Fibroblast of skin of scalp (primary cell): ENCODE results near the gene ELMOD1.

Source experiments
- DNase-seq: peaks from one replicate; pipeline ENCODE4 v3.0.0-alpha.2; 2013

The ELMOD1 gene

DNA sequence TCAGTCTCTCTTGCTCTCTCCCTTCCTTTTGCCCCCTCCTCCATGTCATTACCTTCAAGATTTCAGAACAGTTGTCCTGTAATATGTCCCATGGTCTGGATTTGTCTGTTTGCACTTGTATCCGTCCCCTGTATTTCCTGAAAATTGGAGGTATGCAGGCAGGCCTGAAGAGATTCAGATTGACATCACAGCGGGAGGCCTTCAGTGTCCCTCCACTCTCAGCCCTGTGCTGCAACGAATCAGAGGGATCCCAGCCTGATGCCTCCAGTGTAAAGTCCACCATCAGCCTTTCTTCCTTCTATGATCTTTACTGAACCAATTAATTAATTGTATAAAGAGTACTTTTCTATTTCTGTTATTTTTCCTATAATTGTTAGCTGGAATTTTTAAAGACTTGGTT is 57.3 kb downstream of the ELMOD1 start:
- DNase-seq = no peak

DNA sequence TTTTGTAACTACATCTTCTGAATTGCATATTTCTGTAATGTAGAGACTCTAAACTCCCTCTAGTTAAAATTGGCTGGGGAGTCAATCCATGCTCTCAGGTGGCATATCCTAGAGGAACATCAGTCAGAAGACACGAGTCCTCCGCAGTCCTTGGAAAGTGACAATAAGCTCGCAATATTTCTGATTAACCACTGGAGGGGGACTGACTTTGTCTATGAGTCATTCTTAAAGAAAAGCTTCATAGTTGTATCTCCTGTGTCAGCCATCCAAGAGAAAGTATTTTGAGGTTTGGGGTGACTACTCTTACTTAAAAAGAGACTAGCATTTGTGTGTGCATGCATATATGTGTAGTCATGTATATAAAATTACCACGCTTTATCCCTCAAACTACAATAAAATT is 60.7 kb downstream of the ELMOD1 start:
- DNase-seq = peak; percentile 15

DNA sequence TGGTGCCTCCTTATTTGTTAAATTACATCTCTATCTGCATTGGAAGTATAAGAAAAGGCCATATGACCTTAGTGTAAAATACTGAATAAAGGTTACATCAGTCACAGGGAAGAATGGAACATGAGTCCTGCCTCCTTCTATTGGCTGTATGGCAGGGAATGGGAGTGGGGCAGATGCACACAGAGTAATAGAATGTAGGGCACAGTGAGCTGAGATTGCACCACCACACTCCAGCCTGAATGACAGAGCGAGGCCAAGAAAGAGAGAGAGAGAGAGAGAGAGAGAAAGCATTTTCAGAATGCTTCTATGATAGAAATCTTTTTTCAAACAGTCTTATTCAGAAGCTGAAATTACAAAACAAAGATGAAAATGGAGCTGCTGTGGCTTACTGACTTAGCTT is 62.1 kb downstream of the ELMOD1 start:
- DNase-seq = peak; percentile 13

DNA sequence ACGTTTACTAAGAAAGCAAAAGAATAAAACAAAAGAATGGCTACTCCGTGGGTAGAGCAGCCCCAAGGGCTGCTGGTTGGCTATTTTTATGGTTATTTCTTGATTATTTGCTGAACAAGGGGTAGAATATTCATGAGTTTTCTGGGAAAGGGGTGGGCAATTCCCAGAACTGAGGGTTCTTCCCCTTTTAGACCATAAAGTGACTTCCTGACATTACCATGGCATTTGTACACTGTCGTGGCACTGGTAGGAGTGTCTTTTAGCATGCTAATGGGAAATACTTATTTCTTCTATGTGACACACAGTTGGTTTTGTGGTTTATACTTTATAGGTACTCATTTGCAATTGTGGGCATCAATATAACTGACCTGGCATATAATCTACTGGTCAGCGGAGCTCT is 64.7 kb downstream of the ELMOD1 start:
- no peak for DNase-seq

DNA sequence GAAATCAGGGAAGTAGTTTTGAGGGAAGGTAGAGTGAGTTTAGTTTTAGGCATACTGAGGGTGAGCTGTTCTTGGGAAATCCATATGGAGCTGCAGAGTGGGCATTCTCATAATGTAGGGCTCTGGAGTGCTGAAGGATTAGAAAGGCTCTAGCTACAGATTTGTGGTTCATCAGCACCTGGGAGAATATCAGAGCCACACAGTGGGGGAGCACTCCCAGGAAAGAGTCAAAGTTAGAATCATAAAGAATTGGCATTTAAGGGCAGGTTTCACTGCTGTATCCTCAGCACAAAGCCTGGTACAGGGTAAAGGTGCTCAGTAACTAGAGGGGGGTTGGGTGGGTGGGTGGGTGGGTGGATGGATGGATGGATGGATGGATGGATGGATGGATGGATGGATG is 68.4 kb downstream of the ELMOD1 start:
- no peak for DNase-seq

DNA sequence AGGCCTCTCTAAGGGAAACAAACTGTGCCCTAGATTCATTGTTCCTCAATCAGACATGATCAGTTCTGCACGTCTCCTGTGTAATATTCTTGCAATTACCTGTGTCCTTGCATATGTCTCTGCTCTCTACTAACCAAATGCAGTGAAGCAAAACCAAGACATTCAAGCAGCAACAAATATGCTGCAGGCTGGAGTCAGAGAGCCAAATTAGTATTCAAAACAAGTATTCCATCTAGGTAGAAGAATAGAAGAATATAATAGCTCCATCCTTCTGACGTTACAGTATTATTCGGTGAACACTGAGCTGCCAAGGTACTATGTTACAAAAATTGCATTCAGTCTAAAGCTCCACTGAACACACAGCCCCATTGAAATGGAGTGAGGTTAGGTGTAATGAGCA is 69.1 kb downstream of the ELMOD1 start:
- no peak for DNase-seq

DNA sequence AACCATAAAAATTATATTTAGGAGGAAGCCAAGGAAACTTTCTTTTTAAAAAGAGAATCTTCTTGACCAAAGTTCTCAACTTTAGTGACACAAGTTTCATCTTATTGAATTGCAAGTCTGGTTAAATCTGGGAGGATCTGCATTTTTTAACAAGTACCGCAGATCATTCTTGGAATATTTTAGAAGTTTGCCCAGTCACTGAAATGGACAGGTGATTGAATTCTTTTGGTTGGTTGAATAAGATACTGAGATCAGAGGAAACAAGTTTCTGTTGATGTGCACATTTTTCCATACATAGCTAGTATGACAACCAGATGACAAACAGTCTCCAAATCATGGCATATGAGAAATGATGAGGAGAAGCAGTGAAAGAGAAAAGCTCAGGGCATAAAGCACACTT is 70.7 kb downstream of the ELMOD1 start:
- DNase-seq = no peak

DNA sequence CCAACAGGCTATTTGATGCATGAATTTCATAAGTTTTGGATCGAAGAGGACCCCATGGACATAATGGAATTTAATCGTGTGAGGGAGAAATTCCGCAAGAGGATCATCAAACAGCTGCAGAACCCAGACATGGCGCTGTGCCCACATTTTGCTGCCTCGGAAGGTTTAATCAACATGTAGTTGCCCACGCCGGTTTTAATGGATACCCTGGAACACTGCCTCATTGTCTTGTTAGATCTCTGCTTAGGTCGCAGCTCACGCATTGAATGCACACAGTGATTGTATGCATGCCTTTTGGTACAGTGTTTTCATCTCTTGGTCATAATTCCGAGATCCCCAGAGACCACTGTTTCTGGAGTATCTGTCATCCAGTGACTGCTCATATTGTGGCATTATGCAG is 74.1 kb downstream of the ELMOD1 start:
- DNase-seq = peak; percentile 12

DNA sequence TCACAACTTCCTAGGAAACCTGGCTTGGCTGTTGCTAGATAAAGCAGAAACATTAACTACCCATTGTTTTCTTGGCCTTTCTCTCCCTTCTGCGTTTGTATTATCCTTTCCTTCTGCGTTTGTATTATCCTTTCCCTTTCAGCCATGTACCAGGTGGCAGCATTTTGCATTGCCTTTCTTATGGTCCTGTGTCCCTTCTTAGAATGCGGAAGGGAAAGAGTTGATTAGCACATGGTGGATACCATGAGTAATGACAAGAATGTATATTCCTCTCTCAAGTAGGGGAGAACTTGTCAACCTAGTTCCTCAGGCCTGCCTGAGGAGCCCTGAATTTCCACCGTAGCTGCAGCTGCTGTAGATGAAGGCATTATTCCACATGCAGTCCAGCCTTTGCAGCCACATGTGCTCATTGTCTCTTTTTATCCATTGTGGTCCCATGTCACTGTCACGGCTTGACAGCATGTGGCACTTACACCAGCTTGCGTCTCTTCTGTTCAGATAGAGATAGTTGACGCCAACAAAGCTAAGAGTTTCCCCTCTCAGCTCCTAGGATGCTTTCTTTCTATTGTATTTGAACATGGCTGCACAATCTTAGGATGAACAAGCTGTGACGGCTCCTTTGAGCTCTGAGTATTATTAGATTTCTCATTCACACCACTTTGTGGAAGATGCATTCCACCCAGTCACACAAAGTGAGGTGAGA is 76.1 kb downstream of the ELMOD1 start:
- DNase-seq = no peak

DNA sequence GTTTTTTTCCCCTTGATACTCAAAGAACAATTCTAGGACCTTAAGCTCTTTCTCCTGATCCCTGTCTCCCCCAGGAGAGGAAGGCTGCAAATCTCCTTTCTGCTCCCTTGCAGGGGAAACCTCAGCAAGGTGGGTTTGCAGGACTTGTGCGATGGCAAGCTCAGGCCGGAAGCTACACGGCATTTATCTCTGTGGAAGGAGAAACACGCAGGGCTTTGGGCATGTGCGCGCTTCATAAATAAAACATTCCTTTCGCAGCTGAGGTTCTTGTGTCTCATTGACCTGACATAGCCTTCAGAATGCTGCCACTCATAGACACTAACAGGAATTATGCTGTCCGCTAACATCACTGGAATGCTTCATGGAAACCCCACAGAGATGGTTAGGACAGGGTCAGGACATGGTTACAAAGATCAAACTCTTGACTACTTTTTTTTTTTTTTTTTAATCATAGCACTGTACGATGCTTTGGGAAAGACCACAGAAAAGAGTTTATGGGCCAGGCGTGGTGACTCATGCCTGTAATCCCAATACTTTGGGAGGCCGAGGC is 78.3 kb downstream of the ELMOD1 start:
- DNase-seq = peak; percentile 70

DNA sequence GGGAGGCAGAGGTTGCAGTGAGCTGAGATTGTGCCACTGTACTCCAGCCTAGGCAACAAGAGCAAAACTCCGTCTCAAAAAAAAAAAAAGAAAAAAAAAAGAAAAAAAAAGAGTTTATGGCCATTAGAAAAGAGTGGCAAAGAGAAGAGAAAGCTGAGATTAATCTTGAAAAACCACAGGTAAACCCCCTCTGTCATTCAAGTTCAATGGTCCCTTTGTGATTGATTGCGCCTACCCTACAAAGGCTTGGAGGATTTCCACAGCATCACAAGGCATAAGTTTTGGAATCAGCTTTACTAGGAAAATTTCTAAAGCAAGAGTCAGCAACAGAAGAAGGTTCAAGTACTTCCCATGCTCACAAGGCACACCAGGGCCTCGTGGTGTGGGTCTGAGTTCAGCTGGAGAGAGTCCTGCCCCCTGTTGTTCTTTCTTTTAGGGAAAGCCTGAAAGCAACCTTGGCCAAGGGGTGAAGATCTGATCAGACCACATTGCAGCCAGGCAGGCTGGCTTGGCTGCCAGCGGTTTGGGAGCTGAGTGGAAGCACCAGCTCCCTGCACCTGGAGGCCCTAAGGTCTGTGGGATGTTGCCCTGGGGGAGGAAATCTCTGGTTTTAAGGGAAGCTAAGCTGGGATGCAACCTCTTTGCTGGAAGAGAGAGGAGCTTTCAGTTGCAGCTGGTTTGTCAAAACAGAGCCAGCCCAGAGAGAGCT is 79.1 kb downstream of the ELMOD1 start:
- no peak for DNase-seq

DNA sequence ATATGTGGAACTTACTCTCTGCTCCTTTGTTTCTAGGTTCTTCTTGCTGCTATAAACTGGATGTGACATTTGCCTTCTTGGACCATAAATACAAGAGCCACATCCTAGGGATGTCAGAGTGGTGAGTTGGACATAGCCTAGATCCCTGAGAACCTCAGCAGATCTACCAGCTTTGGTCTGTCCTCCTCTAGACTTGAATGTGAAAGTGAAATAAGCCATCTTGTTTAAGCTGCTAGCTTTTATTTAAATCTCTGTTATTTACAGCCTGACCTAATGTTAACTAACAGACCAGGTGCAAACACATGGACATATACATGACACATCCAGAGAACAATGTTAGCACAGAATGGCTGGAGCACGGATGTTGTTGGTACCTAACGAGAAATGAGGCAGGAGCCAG is 85.0 kb downstream of the ELMOD1 start:
- no peak for DNase-seq

DNA sequence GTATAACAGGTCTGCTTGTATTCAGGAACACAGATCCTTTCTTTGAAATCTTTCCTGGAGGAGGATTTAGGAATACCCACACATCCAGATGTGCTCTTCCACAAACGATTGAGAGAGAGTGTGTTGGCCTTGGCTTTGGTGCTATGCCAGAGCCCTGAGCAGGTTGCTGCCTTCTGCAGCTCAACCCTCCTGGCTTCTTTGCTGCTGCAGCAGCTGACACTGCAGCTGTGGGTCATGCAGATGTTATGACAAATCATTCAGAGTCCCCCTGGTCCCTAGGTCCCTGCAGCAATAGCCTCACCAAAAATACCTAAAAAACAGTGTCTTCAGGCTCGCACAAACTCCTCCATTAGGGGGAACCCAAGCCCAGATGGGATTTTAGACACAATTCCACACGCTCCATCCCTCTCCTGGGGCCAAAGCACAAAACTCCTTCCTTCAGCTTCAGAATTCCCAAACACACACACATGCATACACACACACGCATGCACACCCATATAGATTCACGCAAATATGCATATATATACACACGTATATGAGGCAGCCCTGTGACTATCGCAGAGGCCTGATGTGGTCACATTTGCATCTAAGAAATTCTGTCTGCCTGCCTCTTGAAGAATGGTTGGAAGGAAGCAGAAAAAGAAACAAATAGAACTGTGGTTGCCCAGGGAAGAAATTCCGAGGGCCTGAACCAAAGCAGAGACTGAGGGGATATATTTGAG is 85.5 kb downstream of the ELMOD1 start:
- DNase-seq = no peak

DNA sequence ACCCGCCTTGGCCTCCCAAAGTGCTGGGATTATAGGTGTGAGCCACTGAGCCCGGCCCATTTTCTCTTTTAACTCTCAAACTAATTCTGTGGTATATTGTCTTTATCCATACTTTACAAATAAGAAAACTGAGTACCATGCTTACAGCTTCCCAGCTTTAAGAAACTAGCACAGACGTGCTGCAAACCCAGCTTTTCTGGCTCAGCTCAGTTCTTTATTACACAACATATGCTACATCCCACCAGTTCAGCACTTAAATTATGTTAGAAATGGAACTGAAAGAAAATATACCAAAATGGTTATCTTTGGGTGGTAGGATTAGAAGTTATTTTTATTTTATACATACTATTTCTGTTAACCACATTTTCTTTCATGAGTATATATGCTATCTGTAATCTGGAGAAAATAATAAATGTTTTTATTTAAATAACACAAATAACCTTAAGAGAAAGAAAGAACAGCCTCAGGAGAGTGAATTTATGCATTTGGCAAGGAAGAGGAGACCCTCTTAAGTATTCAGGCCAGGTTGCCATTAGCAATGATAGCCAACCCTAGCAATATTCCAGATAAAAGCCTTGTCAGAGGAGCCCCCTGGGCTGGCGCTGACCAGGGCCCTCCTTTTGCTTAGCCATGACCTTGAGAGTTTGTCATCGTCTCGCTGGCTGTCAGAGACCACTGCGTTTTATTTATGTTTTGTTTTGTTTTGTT is 87.1 kb downstream of the ELMOD1 start:
- no peak for DNase-seq

DNA sequence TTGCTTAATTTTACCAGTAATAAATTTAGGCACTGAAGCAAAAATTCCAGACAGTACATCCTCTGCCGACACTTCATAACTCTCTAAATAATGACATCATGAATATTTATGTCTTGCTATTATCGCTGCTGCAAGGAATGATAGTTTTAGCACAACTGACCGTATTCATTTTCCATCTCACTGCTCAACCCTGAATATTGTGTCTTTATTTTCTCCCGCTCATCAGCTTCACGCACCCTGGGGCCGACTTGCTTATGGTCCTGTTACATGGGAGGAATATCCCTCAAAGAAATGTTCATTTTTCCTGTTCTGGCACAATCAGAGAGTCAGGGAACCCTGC is 87.7 kb downstream of the ELMOD1 start:
- DNase-seq = no peak

DNA sequence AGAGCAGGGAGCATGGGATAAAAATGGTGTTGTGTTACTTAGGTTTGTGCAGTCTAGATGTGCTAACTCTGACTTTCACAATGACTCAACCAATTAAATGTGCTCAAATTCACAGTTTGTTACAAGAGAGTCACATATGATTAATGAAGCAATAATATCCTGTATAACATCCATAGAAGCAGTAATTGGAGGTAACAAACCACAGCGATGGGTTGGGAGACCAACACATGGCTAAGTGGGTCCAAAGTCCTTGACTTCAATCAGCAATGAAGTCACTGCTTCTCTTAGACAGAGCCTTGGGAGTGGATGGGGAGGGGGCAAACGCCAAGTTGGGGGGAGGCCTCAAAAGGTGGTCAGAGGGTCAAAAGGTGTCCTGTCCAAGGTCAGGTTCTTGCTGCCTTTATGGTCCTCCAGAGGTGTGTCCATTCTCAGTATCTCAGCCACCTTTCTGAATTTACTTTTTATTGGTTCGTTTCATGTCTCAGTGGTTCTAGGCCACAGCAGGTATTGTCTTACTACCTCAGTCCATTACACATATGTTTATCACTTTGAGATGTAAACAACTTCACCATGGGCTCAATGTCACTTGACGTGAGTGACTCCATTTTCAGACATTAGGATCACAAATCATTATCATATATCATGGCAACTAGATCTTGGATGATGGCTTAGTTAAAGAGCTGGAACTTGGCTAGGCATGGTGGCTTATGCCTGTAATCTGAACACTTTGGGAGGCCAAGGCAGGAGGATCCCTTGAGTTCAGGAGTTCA is 88.5 kb downstream of the ELMOD1 start:
- no peak for DNase-seq

DNA sequence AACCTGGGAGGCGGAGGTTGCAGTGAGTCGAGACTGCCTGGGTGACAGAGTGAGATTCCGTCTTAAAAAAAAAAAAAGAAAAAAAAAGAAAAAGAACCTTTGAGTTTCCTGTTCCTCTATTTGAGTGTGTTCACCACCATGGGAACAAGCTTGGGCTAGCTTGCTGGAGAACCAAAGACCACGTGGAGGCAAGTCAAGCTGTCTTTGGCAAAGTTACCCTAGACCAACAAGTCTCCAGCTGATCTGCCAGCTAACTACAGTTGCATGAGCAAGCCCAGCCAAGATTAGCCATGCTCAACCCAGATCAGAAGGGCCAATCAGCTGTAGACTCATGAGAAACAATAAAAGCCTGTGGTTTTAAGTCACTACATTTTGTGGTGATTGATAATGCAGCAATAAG is 91.2 kb downstream of the ELMOD1 start:
- DNase-seq = no peak

DNA sequence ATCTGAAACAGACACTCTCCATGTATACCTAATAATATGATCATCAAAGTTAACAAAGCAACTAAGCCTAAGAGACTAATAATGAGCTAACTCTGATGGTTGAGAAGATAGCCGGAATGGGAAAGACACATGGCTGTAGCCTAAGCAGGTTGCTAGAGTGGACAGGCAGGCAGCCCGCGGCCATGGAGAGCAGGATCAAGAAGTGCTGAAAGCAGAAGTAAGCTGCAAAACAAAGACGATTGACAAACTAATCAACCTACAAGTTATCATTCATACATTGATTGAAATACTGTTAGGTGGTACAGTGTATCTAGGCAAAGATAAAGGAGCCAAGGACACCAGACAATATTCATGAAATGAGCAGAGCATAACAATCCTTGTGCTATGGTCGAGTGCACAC is 91.6 kb downstream of the ELMOD1 start:
- DNase-seq = no peak

DNA sequence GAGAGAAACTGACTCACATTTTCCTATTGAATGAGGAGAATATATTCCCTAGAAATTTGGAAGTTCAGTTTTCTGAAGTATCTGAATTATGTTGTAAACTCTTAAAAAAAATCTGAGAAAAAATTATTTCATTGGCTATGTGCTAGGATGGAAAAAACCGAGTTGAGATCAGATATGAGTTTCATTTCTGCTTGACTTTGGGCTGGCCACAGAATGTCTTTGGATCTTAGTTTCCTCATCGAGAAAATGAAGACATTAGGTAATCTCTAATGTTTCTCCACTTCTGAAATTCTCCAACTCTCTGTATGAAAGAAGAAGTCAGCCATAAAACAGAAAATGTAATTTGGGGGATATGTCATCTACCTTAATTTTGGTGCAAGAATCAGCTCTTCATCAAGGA is 92.1 kb downstream of the ELMOD1 start:
- DNase-seq = no peak

DNA sequence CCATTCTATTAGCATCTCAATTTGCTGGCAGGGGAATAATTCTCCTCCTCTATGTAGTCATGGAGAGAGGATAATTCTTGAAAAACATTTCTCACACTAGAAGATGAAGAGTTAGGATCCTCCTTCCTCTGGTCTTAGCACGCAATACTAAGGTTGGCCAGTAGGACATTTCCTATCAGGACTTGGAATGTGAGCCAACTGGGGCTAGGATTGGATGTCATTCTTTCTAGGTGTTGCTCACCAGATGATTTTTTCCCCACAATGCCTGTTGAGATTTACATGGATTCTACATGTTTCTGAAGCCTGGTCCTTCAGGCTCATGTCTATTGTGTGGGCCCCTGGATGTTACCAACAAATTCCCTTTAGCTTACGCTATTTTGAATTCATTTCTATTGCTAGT is 92.9 kb downstream of the ELMOD1 start:
- DNase-seq = no peak

DNA sequence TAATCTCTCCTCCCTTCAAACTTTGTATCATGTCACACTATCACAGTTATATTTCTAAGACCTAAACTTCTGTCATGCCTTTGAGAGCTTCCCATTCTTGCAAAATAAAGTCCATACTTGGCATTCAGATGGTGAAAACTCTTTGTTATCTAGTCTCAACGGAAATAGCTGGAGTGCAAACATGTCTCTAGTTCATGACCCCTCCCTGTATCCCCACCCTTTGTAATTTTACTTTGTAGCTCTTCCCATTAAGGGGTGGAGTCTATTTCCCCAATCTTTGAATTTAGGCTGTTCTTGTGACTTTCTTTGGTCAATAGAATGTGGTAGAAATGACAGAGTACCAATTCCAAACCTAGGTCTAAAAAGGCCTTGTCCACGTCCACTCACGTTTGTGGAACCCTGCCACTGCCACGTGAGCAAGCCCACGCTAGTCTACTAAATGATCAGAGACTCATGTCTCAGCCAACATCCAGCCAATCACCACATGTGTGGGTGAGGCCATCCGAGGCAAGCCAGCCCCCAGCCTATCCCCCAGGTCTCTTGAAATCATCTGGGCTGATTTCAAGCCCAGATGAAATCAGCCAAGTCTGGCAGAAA is 97.5 kb downstream of the ELMOD1 start:
- DNase-seq = no peak
